Sigmoid colon (tissue), 7 donors: ENCODE data around the gene DAPK1. TPM values are rescaled to one million over a fixed set of nuclear protein-coding genes. Genes with fewer than 3 reads are reported as not detected.

Source experiments
- DNase-seq: peaks from one replicate; pipeline ENCODE4 v3.0.0-alpha.2; 2019
- H3K27ac ChIP-seq, 4 donors: fragments of 200-600 bp; sonication (generic); one replicate each; pipeline ENCODE4 v1.5.1; 2016 to 2019; ENCODE audit warnings: mild to moderate bottlenecking in 1 of 4
- H3K27me3 ChIP-seq, 3 donors: fragments of 200-600 bp; sonication (generic); one replicate each; pipeline ENCODE4 v1.5.1; 2019; ENCODE audit warnings: mild to moderate bottlenecking in 1 of 3
- H3K36me3 ChIP-seq, 4 donors: fragments of 200-600 bp; sonication (generic); one replicate each; pipeline ENCODE4 v1.5.1; 2016 to 2019
- H3K4me1 ChIP-seq, 4 donors: fragments of 200-600 bp; sonication (generic); one replicate each; pipeline ENCODE4 v1.5.1; 2017 to 2019
- H3K4me3 ChIP-seq, 4 donors: fragments of 200-600 bp; sonication (generic); one replicate each; pipeline ENCODE4 v1.5.1; 2017 to 2019; ENCODE audit warnings: mild to moderate bottlenecking in 2 of 4, moderate library complexity in 1 of 4
- H3K9me3 ChIP-seq, 4 donors: fragments of 200-600 bp in 3 of 4; sonication (generic) in 3 of 4; one replicate each; pipeline versions ENCODE4 v1.5.1 to v1.6.1; 2013 to 2019
- EP300 ChIP-seq, 4 donors: sonication (generic); formaldehyde crosslinking; IDR thresholded peaks; one replicate each; pipeline ENCODE4 v1.6.1; 2017; ENCODE audit warnings: antibody characterized with exemption in 4 of 4
- POLR2A ChIP-seq, 2 donors: fragments of 450-650 bp; IDR thresholded peaks; one replicate each; pipeline ENCODE4 v1.6.1; 2016; ENCODE audit warnings: antibody characterized with exemption in 2 of 2, mild to moderate bottlenecking in 2 of 2, moderate library complexity in 2 of 2
- POLR2AphosphoS5 ChIP-seq, 4 donors: sonication (generic); formaldehyde crosslinking; IDR thresholded peaks; one replicate each; pipeline ENCODE4 v1.6.1; 2017; ENCODE audit warnings: antibody characterized with exemption in 4 of 4
- WGBS, 2 donors: extraction: QIAGEN DNeasy Blood & Tissue Kit; methylation state at CpG; one replicate each; pipeline ENCODE4 v1.1.7; 2013; 5-methylcytosine and 5-hydroxymethylcytosine counted together
- intact Hi-C: fragments of 100-400 bp; cut with DNase I; formaldehyde crosslinking; loops from one replicate; pipeline ENCODE4 v1.15.1; 2023
- polyA plus RNA-seq, 3 donors: library from polyadenylated mRNA; stranded (reverse); fragments of 200-250 nt; gene quantifications; one replicate each; pipeline ENCODE4 v1.2.3, GENCODE V29; 2013
- total RNA-seq, 4 donors: library from RNA; depleted of rRNA; stranded (reverse); fragments of >200 nt; gene quantifications; one replicate each; pipeline ENCODE4 v1.1.0, GENCODE V29; 2016
- TF ChIP-seq, protein P1 (sequence below), 4 experiments: fragments of 450-650 bp in 3 of 4; fragments of 200-600 bp in 1 of 4; IDR thresholded peaks; one replicate each; pipeline ENCODE4 v1.5.1; 2016 to 2019; ENCODE audit warnings: antibody characterized with exemption in 4 of 4, mild to moderate bottlenecking in 3 of 4, moderate library complexity in 2 of 4
- donor health status: healthy with polysubstance abuse.
- donor health status: Bipolar disorder and iron deficiency.
- donor health status: healthy.

DAPK1 gene
- total and polyA plus RNA-seq, 7 donors = 4.8 to 92.5 (median 78.1) TPM

DNA sequence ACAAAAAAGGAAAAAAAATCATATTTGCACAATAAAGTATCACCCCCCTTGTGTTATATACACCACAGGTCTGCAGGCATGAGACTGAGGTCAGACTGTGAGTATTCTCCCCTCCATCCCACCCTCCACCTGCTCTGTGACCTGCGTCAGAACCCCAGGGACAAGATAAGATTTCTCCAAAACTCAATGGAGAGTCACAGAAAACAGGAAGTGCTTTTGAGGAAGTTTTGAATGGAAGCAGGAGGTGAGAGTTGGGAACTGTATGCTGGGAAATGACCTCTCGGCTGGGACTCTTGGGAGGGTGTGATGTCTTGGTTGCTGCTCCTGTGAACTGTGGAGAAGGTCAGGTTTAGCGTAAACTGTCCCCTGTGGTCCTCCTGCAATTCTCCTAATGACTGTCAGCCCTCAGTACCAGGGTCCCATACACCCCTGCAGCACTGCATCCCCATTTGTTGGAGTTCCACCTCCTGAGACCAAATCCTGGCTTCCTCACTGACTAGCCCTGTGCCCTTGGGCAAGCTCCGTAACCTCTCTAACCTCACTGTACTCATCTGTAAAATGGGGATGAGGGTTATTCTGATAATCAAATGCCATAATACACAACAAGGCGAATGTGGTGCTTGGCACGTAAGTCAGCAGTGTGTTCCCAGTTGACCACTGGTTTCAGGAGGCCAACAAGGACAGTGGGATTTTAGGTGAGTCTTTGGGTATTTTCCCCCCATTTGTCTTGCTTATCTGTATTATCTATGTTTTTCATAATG is 221.4 kb downstream of the DAPK1 start:
- DNase-seq = no peak
- TF ChIP-seq POLR2AphosphoS5 (IDR thresholded peaks at IDR 0.05) = no peak
- TF ChIP-seq, protein P1, sequence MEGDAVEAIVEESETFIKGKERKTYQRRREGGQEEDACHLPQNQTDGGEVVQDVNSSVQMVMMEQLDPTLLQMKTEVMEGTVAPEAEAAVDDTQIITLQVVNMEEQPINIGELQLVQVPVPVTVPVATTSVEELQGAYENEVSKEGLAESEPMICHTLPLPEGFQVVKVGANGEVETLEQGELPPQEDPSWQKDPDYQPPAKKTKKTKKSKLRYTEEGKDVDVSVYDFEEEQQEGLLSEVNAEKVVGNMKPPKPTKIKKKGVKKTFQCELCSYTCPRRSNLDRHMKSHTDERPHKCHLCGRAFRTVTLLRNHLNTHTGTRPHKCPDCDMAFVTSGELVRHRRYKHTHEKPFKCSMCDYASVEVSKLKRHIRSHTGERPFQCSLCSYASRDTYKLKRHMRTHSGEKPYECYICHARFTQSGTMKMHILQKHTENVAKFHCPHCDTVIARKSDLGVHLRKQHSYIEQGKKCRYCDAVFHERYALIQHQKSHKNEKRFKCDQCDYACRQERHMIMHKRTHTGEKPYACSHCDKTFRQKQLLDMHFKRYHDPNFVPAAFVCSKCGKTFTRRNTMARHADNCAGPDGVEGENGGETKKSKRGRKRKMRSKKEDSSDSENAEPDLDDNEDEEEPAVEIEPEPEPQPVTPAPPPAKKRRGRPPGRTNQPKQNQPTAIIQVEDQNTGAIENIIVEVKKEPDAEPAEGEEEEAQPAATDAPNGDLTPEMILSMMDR (IDR thresholded peaks at IDR 0.05) = no peak
- no peak for TF ChIP-seq EP300 (IDR thresholded peaks at IDR 0.05)
- no peak for TF ChIP-seq POLR2A (IDR thresholded peaks at IDR 0.05)
- Histone ChIP-seq H3K4me1 (peaks cover 0 to 11% (median 9%) of the 10 kb centered on the region in 4 donors), H3K4me3 (no peak overlapping the region), H3K9me3 (no peaks in the 10 kb centered on the region), H3K36me3 (no peaks in the 10 kb centered on the region), H3K27ac (no peak overlapping the region), H3K27me3 (no peaks in the 10 kb centered on the region)
- intact Hi-C loops = no loop called here
- 91 to 92% methylated on average over 6 of the region's 6 CpGs for WGBS, 2 donors

DNA sequence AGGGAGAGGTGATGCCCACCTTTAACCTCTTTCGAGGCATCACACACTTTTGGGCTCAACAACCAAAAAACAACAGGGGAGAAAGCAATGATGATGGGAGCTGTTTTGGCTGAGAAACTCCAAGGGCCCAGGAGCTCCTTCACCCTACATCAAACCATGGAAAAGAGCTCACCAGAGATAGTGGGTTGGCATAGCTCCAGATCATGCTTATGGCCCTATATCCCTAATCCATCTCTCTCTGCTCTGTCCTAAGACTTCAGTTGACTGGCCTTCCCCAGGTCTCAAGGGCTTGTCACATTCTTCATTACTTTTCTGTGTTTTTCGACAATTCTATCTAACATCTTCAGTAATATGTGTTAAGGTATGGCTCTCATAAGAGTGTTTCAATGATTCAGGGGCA is 222.5 kb downstream of the DAPK1 start:
- no peak for DNase-seq
- H3K4me1 ChIP-seq = peaks cover 0 to 2% (median 0%) of the 10 kb centered on the region in 4 donors
- no peaks in the 10 kb centered on the region for H3K27me3 ChIP-seq
- H3K27ac ChIP-seq = no peak overlapping the region
- no peaks in the 10 kb centered on the region for H3K36me3 ChIP-seq
- no peaks in the 10 kb centered on the region for H3K9me3 ChIP-seq
- intact Hi-C loops = no loop called here
- TF ChIP-seq EP300 (IDR thresholded peaks at IDR 0.05) = no peak
- TF ChIP-seq, protein P1 (IDR thresholded peaks at IDR 0.05) = no peak
- TF ChIP-seq POLR2A (IDR thresholded peaks at IDR 0.05) = no peak
- TF ChIP-seq POLR2AphosphoS5 (IDR thresholded peaks at IDR 0.05) = no peak
- WGBS, 2 donors = 90 to 92% methylated on average over 2 of the region's 2 CpGs
- no peak overlapping the region for H3K4me3 ChIP-seq

DNA sequence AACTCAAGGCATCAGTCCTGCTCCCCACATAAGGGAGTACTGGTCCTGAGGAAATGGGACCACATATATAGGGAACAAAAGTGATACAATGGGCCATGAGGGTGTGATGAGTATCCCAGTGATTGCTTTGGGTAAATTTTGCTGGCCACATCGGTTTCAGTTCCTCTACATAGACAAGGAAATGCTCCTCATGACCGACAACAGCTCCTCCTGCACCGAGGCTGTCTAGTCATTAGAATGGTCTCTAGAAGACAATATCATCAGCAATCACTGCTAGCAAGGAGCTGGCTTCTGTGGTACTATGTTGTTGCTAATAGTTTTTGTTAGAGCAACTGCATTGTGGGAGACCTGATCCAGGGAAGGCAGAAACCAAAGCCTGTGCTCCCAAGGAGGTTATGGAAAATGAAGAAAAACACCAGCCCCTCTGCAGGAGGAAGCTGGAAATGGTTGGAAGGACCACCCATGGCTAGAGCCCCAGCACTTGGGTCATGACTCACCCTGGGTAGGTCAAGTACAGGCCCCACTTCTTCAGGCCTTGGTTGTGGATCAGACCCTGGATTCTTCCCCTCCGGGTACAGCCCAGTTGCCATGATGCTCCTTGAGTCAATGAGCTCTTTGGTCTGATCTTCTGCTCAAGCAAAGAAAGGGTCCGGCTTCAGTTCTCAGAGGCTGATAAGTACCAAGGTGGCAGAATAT is 224.9 kb downstream of the DAPK1 start:
- Histone ChIP-seq H3K27me3 (no peaks in the 10 kb centered on the region), H3K36me3 (peaks cover 0 to 4% (median under 1%) of the 10 kb centered on the region in 4 donors), H3K4me1 (peaks cover 0 to 17% (median 8%) of the 10 kb centered on the region in 4 donors), H3K9me3 (no peaks in the 10 kb centered on the region), H3K4me3 (no peak overlapping the region), H3K27ac (peak overlapping the region in 1 of 4 donors; percentile 43)
- 83 to 90% methylated on average over 5 of the region's 5 CpGs for WGBS, 2 donors
- no peak for DNase-seq
- TF ChIP-seq EP300 (IDR thresholded peaks at IDR 0.05) = no peak
- TF ChIP-seq, protein P1 (IDR thresholded peaks at IDR 0.05) = no peak
- no peak for TF ChIP-seq POLR2A (IDR thresholded peaks at IDR 0.05)
- peak in 1 of 4 donors; percentile 45 for TF ChIP-seq POLR2AphosphoS5 (IDR thresholded peaks at IDR 0.05)
- intact Hi-C loops = no loop called here

DNA sequence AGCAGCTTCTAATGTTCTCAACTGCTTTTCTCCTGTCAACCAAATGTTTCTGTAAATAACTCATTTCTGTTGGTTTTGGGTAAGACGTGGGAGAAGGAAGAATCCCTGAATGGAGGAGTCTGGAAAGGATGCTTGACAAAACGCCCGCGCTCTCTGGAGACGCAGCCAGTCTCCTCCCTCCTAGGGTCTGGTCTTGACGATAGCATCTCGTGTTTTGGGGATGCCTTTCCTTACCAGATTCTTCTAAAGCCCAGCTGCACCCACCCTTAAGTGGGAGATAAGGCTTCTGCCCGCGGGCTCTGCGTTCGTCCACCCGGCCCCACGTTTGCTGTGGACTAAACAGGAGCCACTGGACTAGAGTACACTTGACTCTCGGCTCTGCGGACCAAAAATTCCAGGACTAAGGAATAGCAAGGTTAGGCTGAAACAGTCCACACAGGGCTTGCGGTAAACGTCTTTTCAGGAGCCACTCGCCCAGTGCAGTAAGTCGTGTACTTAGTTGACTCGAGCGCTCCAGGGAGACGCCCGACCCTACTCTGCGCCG is 227.8 kb downstream of the DAPK1 start:
- H3K4me3 ChIP-seq = peak overlapping the region; percentile 59 to 83 (median 72)
- H3K4me1 ChIP-seq = peaks cover 0 to 46% (median 32%) of the 10 kb centered on the region in 4 donors
- H3K27ac ChIP-seq = peak overlapping the region; percentile 94 to 97 (median 95)
- no peaks in the 10 kb centered on the region for H3K27me3 ChIP-seq
- intact Hi-C loops = loop anchor here (5.0 kb wide), 2 partner anchors 38 to 662 kb away; partner anchors contain the start of gene SPIN1
- whole genome bisulfite sequencing, 2 donors = 7 to 8% methylated on average over 25 of the region's 25 CpGs
- H3K36me3 ChIP-seq = peaks cover under 1 to 33% (median 14%) of the 10 kb centered on the region in 4 donors
- H3K9me3 ChIP-seq = no peaks in the 10 kb centered on the region
- TF ChIP-seq POLR2A (IDR thresholded peaks at IDR 0.05) = no peak
- TF ChIP-seq EP300 (IDR thresholded peaks at IDR 0.05) = no peak
- TF ChIP-seq, protein P1 (IDR thresholded peaks at IDR 0.05) = no peak
- TF ChIP-seq POLR2AphosphoS5 (IDR thresholded peaks at IDR 0.05) = no peak
- peak; percentile 81 for DNase-seq
